CD4-positive, alpha-beta T cell treated with Interleukin-21 for 1 hour (primary cell): ENCODE results near the gene HLA-DMB.
A peak's percentile ranks its signal among the peaks of the same experiment; 100 is the strongest.

Experiments used
- DNase-seq: peaks from one replicate; pipeline ENCODE4 v3.0.0-alpha.2; 2020

HLA-DMB gene

DNA sequence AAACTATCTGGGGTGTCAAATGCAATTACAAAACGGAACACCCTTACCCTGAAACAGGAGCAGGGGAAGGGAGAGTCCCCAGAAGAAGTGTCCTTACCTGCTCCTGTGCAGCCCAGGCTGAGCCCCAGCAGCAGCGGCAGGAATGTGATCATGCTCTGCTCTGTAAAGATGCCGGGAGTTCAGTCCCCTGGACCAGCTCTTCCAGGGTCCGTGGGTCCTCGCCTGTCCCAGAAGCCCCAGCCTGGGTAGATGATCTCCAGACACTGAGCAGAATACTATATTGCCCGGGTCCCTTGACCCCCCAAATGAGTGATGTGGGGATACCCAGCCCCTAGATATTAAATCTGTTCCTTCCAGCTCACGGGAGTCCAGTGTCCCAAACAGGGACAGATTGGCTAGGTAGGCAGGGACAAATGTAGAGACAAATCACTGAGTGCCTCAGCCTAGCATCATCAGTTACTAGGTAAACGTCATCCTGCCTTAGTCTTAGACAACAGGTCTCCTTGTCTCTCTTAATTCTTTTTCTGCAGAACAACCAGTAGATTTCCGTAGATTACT lies at the start of gene HLA-DMB:
TSS of gene HLA-DMB (minus strand) at position 373 of the 558 bp plus-strand sequence. CDS start at position 152, 221 bp downstream.
- DNase-seq: peak; percentile 83

DNA sequence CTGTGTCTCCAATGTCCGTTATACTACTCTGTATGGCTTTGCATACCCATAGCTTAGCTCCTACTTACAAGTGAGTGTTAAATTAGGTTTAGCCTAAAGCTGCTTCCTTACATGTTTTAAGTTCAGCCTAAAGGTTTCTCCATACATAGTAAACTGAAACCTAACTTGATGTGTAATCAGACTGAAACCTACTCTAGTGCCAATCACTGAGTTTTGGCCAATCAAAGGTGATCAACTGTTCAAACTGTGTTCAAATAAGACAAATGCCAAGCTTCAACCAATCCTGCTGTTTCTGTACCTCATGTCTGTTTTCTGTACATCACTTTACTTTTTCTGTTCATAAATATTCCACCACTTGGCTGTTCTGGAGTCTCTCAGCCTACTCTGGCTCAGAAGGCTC lies 48.5 kb upstream of the HLA-DMB start:
- DNase-seq: no peak

DNA sequence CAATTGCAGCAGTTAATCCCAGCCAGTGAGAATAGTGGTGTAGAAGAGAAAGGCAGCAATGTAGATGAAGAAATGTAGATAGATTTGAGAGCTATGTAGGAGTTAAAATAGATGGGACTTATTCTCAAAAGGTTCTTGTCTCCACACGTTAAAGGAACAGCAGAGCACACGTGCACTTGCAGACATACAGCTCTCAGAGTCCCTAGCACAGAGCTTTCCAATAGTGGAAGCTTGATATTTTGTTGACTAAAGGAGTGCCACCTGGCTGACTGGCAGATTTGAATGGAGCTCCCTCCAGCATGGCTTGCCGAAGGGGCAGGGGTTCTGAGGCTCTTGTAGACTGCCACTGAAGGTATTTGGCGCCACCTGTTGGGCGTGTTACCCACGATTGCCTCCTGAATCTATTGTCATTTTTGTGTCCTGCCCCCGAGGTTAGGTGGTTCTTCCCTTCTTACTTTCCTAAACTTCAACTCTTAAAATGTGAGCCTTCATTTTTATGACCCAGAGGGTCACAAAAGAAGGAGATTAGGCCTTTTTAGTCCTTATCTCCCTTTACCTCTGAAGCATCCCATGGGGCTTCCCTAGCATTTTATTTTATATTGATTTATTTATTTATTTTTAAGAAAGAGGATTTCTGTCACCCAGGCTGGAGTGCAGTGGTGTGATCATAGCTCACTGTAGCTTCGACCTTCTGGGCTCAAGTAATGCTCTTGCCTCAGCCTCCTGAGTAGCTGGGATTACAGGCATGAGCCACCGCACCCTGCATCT lies 44.0 kb upstream of the HLA-DMB start:
- DNase-seq: peak; percentile 89

DNA sequence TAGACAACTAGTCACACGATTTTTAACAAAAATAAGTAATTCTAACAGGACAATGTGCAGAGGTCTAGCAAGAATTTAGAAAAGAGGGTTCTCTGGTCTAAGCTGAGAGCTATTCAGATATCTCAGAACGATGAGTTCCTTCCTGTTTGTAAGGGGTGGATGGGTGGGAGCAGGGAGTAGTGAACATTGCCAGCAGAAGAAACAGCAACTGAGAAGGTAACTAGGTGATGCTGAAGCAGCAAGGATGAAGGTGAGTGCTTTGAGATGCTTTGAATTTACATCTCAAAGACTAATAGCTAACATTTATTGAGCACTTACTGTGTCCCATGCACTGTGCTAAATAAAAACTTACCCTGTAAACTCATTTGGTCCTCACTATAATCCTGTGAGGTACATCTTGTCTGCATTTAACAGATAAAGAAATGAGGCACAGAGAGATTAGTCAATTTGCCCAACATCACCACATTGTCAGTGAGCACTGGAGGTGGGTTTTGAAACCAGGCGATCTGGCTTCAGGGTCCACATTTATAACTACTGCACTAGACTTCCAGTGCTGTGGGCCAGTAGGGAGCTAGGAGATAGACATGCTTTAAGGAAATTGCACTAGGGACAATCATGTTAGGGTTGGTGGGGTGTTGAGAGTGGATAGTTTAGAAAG lies 43.3 kb upstream of the HLA-DMB start:
- DNase-seq: peak; percentile 33

DNA sequence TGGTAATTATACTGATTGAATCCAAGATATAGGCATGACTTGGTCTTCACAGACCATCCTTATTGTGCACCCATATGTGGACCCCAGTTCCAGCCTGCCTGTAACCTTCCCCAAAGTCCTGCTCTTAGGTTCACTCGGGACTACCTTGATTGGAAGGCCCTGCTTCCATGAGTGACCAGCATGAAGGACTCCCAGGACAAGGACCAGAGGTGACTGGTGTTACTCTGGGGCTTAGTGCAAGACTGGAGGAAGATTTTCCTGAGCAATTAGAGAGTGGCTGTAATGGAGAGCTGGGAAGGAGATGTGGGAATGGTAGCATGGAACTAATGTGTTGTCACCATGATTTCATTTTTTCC lies 42.6 kb upstream of the HLA-DMB start:
- no peak for DNase-seq

DNA sequence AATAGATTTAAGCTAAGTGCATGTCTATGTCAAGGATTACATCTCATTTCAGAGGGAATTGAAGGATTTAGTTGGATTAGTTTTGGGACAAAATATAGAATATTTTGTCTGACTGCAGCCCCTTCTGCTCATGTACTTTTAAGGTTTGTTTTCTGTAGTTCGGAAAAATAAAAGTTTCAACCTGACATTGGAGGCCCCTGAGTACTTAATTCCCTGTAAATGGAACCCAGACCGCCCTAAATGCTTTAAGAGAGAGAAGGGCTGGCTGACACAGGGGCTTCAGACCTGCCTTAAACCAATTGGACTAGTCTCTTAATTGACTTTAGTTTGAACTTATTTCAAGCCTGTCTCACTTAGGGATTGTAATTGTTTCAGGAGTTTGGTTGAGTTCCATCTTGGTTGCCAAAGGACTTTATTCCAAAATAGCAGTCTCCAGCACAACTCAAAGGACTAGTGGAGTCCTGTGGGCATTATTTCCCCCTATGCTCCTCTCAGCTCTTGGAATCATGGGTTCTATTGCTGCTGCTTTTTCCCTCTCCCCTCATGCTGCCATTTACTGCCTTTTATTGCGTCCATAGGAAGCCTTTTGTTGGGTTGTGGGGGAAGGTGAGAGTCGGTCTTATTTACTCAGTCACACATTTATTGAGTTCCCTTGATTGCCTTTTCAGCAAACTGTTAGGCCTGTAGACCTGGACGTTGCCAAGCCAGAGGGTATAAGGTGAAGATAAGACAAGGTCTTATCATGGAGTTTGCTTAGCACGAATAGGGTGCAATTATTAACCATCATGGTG lies 42.1 kb upstream of the HLA-DMB start:
- no peak for DNase-seq

DNA sequence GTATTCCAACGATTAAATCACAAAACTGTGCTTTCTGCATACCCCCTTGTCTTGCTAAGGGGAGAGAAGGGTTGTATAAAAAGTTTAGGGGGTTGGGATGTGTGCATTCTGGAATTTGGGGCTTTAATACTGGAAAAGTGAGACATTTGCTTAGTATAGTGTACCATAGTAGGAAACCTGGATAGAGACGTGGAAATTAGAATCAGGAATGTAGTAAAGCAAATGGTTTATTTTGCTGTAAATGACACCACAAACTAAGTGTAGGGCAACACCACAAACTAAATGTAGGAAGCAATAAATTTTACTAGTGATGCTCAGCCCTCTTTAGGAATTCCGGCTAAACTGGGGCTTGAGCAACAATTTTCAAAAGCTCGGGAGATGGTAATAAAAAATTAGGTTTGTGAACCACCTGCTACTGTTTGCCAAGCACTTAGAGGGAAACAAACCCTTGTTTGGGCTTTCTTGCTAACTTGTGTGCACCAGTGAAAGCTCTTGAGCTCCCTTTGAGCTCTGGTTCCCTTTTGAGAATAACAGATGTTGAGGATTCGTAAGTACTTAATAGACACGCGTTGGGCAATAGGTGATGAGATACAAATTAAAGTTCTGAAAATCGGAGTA lies 41.4 kb upstream of the HLA-DMB start:
- DNase-seq: peak; percentile 34

DNA sequence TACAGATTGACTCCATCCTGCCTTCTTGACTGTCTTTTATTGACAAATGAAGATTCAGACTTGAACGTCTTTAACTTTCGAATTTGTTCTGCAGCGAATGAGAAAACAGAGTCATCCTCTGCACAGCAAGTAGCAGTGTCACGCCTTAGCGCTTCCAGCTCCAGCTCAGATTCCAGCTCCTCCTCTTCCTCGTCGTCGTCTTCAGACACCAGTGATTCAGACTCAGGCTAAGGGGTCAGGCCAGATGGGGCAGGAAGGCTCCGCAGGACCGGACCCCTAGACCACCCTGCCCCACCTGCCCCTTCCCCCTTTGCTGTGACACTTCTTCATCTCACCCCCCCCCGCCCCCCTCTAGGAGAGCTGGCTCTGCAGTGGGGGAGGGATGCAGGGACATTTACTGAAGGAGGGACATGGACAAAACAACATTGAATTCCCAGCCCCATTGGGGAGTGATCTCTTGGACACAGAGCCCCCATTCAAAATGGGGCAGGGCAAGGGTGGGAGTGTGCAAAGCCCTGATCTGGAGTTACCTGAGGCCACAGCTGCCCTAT lies 39.7 kb upstream of the HLA-DMB start:
- no peak for DNase-seq

DNA sequence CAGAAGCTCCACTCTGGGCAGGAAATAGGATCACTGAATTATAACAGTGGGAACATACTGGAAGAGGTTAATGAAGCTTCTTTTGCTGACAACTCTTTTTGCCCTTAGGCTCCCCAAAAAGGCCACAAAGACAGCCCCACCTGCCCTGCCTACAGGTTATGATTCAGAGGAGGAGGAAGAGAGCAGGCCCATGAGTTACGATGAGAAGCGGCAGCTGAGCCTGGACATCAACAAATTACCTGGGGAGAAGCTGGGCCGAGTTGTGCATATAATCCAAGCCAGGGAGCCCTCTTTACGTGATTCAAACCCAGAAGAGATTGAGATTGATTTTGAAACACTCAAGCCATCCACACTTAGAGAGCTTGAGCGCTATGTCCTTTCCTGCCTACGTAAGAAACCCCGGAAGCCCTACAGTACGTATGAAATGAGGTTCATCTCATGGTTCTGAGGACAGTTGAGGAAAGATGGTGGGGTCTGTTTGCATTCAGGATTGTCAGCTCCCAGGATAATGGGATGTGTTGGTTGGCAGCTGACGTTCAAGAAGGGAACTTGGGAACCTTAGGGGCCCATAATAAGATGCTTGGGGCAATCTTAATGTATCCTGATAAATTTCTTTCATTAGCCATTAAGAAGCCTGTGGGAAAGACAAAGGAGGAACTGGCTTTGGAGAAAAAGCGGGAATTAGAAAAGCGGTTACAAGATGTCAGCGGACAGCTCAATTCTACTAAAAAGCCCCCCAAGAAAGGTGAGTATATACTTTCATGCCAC lies 39.1 kb upstream of the HLA-DMB start:
- DNase-seq: no peak

DNA sequence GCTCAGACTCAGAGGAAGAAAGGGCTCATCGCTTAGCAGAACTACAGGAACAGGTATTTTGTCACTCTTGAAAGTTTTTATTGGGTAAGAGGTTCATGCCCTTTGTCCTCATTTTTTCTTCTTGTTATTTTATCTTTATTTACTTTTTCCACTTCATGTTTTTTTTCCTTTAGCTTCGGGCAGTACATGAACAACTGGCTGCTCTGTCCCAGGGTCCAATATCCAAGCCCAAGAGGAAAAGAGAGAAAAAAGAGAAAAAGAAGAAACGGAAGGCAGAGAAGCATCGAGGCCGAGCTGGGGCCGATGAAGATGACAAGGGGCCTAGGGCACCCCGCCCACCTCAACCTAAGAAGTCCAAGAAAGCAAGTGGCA lies 37.1 kb upstream of the HLA-DMB start:
- DNase-seq: no peak

DNA sequence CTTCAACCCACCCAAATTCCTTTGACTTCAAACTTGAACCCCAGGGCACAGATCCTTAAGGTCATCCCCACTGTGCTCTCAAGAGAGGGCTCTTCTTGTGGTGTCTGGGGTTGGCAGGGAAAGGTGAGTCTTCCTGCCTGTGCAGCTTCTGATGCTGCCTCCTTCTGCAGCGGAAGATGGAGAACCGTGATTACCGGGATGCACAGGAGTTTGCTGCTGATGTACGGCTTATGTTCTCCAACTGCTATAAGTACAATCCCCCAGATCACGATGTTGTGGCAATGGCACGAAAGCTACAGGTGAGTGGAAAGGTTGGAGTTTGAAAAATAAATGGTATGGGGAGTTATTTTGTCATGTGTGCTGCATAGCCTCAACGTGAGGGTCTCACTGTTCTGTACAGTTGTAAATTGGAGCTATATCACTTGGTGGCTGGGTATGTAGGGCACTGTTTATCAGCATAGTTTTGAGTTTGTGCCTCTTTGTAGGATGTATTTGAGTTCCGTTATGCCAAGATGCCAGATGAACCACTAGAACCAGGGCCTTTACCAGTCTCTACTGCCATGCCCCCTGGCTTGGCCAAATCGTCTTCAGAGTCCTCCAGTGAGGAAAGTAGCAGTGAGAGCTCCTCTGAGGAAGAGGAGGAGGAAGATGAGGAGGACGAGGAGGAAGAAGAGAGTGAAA lies 36.6 kb upstream of the HLA-DMB start:
- no peak for DNase-seq

DNA sequence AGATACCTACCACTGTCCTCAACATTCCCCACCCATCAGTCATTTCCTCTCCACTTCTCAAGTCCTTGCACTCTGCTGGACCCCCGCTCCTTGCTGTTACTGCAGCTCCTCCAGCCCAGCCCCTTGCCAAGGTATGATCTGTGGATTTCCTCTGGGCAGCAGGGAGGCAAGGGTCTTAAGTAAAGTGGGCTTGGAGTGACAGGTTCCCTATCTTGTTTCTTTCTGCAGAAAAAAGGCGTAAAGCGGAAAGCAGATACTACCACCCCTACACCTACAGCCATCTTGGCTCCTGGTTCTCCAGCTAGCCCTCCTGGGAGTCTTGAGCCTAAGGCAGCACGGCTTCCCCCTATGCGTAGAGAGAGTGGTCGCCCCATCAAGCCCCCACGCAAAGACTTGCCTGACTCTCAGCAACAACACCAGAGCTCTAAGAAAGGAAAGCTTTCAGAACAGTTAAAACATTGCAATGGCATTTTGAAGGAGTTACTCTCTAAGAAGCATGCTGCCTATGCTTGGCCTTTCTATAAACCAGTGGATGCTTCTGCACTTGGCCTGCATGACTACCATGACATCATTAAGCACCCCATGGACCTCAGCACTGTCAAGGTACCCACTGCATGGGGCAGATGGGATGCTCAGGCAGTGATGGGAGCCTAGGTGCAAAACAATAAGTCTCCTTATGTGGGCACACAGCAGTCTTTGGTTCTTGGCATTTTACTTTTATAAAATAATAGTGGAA lies 35.7 kb upstream of the HLA-DMB start:
- DNase-seq: no peak

DNA sequence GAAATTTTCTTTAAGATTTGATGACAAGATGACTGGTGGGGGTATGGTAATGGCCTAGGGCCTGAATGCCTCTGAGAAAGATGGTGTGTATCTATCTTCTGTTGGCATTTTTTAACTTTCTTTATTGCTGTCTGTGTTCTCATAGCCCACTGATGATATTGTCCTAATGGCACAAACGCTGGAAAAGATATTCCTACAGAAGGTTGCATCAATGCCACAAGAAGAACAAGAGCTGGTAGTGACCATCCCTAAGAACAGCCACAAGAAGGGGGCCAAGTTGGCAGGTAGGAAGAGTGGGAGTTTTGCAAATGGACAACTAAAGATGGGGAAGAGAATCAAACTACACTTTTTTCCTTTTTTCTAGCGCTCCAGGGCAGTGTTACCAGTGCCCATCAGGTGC lies 35.1 kb upstream of the HLA-DMB start:
- no peak for DNase-seq

DNA sequence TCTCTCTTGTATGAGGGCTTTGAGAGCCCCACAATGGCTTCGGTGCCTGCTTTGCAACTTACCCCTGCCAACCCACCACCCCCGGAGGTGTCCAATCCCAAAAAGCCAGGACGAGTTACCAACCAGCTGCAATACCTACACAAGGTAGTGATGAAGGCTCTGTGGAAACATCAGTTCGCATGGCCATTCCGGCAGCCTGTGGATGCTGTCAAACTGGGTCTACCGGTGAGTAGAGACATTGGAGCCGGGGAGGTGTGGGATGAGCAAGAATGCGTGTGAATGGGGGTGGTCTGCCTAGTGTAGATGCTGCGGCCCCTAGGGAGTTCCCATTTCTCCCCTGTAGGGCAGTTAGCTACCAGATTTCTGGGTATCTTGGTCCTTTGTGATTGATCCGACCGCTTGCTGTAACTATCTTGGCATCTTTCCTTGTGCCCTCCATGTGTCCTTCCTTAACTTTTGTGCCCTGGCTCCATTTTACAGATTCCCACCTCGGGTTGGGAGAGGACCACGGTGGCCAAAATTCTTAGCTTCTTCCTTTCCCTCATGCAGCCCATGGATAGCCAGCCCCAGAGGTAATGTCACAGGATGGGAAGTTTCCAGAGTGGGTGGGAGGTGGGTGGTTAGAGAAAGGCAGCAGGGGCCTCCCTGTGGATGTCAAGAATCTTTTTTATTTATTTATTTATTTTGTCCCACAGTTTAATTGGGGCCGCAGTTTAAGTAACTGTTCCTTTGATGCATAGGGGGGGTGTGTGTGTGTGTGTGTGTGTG lies 33.9 kb upstream of the HLA-DMB start:
- DNase-seq: no peak

DNA sequence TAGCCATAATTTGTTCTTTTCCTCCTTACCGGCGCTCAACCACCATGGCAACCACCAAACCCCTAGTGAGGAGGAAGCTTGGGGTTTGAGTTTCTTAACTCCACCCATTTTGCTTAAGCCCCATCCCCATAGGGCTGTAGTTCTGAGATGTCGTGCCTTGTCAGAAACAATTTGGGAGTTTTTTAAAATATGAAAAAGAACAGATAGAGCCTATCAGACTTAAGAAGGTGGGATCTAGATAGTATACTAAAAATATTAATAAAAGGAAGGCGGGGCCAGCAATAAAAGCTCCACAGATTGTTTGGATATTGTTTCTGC lies 33.1 kb upstream of the HLA-DMB start:
- peak; percentile 70 for DNase-seq

DNA sequence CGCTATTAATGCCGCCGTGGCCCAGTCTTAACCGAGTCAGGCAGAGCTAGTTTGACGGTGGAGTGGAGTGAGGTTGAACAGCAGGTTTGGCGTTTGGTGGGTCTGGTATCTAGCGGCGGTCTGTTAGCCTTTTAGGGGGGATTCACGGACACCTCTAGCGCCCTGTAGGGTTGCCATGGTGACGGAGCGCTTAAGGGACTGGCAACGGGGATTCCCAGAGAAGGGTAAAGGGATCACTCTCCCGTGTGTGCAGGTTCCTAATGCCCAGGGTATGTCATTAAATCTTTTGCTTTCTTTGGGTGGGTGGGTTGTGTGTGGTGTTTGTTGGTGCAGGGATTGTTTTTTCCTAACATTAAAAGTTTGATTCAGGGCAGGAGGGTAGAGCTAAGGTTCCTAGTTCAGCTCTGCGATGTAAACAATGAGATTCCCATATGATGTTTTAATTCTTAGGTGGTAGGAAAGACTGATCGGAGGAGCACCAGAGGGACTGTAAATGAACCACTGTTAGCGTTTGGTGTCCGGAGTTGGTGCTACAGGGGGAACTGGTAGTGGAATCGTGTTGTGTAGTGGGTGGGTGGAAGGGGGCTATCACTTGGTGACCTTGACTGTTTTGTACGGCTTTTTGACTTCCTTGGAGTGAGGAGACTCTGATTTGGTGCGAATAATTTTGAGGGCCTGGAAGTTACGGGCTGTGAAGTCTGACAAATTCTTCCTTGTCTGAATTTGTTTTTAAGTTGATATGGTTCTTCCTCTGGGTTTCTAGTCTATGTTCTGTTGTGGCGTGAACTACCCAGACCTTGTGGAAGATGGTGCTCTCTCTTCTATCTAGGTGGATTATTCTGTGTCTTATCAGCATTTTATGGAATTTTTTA lies 32.6 kb upstream of the HLA-DMB start:
- peak; percentile 82 for DNase-seq

DNA sequence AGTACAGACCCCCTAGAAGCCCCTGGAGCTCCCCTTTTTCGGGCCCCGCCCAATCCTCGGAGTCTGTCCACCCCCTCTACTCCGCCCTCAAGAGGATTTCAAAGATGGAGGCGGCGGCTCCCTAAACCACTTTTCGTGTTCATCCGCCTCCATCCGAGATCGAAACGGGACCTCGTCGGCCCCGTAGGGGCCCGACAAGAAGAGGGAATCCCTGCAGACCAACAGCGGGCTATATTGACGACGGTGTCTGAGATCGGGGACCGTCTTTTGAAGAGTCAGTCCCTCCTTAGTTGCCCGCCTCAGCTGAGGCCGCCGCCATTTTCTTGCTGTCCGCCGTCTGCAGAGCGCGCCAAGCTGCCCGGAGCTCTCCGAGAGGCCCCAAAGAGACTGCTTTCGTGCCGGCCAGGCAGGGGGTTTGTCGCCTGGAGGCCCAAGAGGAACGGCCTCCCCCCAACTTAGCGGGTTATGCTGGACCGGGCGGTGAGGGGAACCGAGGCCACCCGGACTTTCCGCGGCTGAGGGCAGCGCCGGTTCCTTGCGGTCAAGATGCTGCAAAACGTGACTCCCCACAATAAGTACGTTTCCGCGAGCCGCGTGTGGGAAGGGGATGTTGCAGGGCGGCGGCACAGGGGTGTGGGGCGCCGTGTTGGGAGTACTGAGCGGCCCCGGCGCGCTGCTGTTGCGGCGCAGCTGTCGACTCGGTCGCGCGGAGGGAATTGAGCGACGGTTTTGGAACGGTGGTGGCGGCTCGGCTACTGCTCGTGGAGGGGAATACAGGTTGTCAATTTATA lies 31.7 kb upstream of the HLA-DMB start:
- peak; percentile 71 for DNase-seq
